HG03439 (cell line): ENCODE results near the gene CAMK1D.
"Not testable (repeated sequence)": the region's sequence is repeated elsewhere in the genome, so short reads cannot be mapped to it uniquely, and the experiment has no call there.

ENCODE experiments used
- ATAC-seq: cut with Tn5 transposase; IDR thresholded peaks from one replicate; pipeline ENCODE4 v1.9.1; 2021; ENCODE audit warnings: mild to moderate bottlenecking, moderate library complexity; ENCODE audit not compliant: unreplicated experiment

Gene CAMK1D

GRCh38 chr10:12340371-12340770, 9.0 kb upstream of the CAMK1D start:
- no peak for ATAC-seq

DNA sequence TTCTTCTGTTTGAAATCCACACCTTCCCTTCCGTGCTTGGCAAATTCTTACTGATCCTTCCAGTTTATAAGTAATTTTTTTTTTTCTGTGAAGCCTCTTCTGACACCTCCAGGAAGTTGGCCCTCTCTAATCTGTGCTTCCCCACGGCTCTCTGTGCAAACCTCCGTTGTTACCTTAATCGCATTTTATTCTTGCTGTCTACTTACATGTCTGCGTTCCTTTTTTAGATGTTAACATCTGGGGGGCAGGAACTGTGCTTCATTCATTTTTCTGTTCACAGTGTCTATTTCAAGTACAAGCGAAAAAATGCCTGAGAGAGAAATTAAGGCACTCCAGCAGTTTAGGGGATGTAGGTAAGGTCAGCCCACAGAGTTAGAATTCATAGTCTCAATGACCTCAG, 8.4 kb upstream of the CAMK1D start:
- no peak for ATAC-seq

DNA sequence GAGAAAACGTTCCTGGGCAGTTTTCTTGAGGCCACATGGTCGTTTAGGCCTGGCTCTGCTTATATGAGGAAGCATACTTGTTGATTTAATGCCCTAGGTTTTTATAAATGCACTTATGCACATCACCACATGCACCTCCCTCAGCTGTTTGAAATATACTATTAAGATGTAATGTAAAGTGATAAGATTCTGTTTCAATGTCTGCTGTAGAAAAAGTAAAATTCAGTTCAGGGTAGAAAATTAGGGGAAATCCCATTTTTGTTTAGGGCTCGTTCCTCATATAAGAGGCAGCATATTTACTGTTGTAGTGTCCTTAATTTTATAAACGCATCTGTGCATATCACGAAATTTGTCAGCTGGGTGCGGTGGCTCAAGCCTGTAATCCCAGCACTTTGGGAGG, 7.8 kb upstream of the CAMK1D start:
- no peak for ATAC-seq

GRCh38 chr10:12344375-12345110, 4.8 kb upstream of the CAMK1D start:
- no peak for ATAC-seq

DNA sequence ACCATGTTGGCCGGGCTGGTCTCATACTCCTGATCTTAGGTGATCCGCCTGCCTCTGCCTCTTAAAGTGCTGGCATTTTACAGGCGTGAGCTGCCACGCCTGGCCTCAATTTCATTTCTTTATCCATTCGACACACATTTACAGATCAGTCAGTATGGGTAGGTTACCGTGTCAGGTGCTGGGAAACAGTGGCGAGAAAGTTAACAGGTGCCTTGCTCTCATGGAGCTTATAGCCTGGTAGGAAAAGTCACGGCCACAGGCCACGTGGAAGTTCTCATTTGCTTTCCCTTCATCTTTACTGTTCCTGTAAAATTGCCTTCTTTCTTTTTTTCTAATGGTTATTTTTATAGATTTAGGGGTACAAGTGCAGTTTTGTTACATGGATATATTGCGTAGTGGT, 2.6 kb upstream of the CAMK1D start:
- ATAC-seq = no peak

DNA sequence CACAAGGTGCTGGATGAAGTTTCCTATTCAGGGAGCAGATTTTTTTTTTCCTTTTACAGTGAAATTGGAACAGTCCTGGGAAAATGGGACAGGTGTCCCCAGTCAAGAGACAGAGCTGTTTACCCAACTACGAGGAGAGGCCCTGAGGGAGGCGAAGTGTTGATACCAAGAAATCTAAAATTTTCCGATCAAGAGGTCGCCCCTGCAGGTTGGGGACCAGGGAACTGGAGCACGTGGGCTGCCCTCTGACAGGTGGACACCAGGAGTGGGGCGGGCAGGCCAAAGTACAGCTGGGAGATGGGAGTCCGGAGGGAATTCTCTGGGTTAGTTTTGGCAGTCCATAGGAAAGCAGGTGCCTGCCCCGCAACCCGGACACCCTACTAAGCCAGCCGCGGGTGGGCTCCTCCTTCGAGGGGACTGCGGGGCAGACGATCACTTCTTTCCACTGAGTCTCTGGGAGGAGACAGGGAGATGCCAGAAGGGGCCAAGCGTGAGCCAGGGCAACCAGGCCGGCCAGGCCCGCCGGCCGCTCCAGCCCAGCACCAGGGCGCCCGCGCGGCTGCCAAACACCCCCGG, 965 bp upstream of the CAMK1D start:
- ATAC-seq = no peak

DNA sequence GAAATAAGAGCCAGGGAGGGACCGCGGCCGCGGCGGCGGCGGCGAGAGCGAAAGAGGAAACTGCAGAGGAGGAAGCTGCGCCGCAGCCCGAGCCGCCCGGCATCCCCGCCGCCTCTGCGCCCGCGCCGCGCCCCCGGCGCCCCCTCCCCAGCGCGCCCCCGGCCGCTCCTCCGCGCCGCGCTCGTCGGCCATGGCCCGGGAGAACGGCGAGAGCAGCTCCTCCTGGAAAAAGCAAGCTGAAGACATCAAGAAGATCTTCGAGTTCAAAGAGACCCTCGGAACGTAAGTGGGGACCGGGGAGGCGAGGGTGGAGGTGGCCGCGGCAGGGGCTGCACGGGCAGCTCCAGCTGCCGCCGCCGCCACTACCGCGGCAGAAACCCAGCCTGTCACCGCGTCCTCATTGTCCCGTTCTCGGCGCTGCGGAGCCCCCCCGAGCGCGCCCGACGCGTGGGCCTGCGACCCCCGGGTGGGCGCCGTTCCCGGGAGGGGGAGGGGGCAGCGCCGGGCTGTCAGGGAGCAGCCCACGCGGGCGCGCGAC, 351 bp downstream of the CAMK1D start:
- peak; percentile 43 for ATAC-seq

GRCh38 chr10:12350167-12350872, 973 bp downstream of the CAMK1D start:
- ATAC-seq = no peak

DNA sequence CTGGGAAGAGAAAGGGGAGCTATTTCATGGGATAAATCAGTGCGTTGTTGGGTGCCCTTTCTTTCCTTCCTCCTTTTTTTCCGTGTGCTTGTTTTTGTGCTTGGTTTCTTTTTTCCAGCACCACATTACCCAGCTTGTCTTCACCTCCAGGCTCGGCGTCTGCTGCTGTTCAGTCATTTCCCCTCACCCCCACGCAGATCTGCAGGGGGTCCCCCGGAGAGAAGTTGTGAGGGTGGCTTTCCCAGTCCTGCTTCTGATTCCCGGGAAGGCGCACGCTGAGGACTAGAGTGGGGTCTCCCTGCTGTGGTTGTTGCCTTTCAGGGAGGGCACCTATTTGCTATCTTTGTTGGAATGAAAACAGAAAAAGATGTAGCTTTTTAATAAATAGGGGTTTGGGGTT, 1.6 kb downstream of the CAMK1D start:
- no peak for ATAC-seq

GRCh38 chr10:12351447-12351846, 2.1 kb downstream of the CAMK1D start:
- ATAC-seq = no peak

DNA sequence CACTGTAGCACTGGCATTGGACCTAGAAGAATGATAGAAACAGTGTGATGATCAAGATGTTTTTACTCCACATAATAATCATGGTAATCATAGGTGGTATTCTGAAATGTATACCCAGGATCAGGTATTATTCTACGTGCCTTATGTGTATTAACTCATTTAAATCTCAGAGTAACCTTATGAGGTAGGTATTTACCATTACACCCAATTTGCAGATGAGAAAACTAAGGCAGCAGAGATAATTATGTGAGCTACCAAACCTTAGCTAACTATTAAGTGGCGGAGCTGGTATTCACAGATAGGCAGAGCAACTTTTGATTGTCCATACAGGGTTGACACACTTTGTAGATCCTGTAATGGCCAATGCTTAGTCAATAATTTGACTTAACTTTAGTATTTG, 2.5 kb downstream of the CAMK1D start:
- ATAC-seq = no peak

GRCh38 chr10:12353399-12354242, 4.3 kb downstream of the CAMK1D start:
- no peak for ATAC-seq

GRCh38 chr10:12354696-12355095, 5.3 kb downstream of the CAMK1D start:
- ATAC-seq = not testable (repeated sequence)

- no peak for ATAC-seq
Measured at GRCh38 chr10:12355384-12355783, 6.0 kb downstream of the CAMK1D start.

DNA sequence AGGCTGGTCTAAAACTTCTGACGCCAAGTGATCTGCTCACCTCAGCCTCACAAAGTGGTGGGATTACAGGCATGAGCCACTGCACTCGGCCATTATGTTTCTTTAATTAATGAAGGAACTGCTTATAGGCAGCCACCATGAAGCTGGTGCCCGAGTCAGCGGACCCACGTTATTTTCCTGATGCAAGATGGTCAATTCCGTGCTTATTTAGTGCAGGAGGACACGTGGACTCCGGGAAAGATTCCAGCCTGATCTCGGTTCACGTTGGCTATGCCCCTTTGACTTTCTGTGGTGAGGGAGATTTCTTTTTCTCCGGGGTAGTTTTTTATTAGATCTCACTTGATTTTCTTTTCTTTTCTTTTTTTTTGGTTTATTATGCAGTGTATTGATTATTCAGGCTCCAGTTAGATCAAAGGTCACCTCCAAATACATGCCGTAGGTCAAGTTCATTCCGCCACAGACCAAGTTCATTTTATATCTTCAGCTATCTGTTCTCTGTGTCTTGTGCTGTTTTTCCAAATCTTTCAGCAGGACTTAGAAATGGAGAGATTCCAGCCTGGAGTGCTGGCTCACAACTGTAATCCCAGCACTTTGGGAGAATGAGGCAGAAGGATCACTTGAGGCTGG, 8.3 kb downstream of the CAMK1D start:
- no peak for ATAC-seq

- no peak for ATAC-seq
Measured at GRCh38 chr10:12358863-12359564, 9.7 kb downstream of the CAMK1D start.

DNA sequence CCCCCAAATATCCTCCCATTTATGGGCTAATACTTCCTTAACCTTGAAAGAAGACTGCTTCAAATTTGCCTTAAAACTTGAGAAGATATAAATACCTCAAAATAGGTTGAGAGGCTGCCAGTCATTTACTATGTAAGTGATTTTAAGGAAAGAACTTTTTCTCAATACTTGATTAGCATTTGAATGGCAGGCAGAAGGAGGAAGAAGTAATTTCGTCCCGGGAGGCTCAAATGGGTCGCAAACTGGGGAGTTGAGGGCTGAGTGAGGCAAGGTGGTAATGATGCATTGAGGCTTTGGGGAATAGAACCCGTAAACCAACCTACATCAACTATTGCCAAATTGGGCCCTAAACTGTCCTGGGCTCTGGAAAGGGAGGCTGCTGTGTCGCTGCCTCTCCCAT, 11.1 kb downstream of the CAMK1D start:
- no peak for ATAC-seq

DNA sequence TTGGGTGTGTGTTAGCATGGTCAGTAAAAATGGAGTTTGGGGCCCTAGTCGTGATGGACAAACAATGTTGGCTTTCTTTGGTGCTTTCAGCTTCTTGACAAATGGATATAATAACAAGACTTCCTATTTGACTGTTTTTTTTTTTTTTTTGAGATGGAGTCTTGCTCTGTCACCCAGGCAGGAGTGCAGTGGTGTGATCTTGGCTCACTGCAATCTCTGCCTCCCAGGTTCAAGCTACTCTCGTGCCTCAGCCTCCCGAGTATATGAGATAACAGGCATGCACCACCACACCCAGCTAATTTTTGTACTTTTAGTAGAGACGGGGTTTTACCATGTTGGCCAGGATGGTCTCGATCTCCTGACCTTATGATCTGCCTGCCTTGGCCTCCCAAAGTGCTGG, 11.8 kb downstream of the CAMK1D start:
- ATAC-seq = not testable (repeated sequence)

- ATAC-seq = no peak
Measured at GRCh38 chr10:12364559-12364958, 15.2 kb downstream of the CAMK1D start.

GRCh38 chr10:12367272-12367671, 17.9 kb downstream of the CAMK1D start:
- no peak for ATAC-seq
